GM19452 (cell line): ENCODE measurements around the gene RDM1.

Experiments used
- ATAC-seq: cut with Tn5 transposase; IDR thresholded peaks from one replicate; pipeline ENCODE4 v1.9.1; 2021; ENCODE audit not compliant: unreplicated experiment

The RDM1 gene

DNA sequence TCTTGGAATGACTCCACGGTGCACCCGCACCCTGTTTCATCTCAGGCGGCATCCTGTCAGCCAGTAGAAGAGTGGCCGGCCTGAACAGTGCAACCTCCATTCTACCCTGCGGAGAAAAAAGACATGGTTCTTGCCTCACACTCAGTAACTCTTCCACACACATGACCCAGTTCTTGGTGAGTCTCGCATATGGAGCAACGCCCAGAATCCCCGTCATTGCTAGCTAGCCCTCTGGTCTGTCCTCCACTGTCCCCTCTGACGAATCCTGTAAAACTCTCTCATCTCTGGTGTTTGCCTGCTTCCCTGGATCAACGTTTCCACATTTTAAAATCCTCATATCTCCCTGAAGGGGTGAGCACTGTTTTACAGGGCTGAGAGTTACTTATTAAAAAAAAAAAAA is 4.2 kb upstream of the RDM1 start:
- no peak for ATAC-seq

DNA sequence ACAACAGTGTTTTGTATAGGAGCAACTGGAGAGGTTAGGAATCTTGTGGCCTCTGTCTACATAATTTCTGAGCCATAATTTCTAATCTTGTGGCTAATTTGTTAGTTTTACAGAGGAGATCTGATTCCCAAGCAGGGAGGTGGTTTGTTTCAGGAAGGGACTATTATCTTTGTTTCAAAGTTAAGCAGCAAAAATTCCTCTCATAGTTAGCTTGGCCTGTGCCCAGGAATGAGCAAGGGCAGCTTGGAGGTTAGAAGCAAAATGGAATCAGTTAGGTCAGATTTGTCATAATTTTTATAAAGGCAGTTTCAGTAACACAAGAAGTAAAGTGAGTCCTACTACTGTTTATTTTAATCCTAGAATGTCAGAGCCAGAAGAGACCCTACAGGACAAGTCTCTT is 2.0 kb upstream of the RDM1 start:
- ATAC-seq = no peak

- no peak for ATAC-seq
These were observed 1.3 kb upstream of the RDM1 start for GRCh38 chr17:35931794-35932425.

DNA sequence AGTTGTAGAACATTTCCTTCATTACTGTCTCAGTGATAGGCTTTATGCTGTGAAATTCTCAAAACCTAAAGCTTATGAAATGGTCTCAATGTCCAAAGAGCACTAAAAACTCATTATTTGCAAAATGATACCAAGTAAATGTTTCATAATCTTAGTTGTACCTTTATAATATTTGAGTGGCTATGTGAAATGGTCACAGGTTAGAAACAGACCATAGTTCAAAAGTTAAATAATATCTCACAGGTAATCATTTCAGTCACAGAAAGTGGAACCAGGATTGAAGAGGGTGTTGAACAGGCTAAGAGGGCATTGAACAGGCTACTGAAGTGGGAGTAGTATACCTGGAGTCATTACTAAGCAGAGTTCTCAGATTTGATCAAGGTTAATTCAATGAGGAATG is 2.9 kb downstream of the RDM1 start:
- no peak for ATAC-seq

GRCh38 chr17:35923609-35924114 is 6.9 kb downstream of the RDM1 start:
- ATAC-seq = no peak

DNA sequence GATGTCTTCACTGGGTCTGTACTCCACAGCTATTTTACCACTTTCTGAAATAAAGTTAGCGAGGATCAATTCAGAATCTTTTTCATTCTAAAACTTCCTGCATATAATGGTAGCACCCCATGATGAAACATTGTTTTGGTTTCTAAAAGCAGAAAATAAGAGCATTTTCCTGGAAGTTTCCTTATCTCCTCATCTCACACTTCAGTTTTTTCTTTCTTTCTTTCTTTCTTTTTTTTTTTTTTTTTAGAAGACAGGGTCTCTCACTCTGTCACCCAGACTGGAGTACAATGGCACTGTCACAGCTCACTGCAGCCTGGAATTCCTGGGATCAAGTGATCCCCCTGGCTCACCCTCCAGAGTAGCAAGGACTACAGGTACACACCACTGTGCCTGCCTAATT is 10.3 kb downstream of the RDM1 start:
- no peak for ATAC-seq

GRCh38 chr17:35918665-35919064 is 11.9 kb downstream of the RDM1 start:
- no peak for ATAC-seq

DNA sequence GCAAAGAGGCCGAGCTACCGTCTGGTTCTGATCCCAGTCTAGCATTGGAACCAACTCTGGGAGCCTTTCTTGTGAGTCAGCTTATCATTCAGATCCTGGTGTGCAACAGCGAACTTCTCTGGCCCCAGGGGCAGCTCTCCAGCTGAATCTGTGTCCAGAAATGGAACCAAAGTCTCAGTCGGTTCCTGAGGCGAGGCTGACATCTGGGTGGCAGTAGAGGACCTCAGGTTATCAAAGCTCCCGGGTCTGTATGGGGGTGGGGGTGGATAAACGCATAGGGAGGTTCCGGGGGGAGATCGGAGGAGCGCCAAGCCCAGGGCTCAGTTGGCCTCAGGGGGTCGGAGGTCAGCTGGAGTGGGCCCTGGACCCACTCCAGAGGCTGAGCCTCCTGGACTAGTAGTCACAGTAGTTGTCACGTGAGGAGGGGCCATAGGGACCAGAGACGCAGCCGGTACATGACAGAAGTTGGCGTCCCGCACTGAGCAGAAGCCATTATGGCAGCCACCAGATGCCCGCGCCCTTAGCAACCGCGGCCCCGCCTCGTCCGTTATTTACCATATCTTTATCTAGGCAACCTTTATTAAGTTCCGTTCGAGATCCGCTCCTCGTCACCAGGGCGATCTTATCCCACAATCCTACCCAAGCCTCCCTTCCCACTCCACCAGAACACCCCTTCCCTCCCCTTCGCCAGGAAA is 12.9 kb downstream of the RDM1 start:
- no peak for ATAC-seq

DNA sequence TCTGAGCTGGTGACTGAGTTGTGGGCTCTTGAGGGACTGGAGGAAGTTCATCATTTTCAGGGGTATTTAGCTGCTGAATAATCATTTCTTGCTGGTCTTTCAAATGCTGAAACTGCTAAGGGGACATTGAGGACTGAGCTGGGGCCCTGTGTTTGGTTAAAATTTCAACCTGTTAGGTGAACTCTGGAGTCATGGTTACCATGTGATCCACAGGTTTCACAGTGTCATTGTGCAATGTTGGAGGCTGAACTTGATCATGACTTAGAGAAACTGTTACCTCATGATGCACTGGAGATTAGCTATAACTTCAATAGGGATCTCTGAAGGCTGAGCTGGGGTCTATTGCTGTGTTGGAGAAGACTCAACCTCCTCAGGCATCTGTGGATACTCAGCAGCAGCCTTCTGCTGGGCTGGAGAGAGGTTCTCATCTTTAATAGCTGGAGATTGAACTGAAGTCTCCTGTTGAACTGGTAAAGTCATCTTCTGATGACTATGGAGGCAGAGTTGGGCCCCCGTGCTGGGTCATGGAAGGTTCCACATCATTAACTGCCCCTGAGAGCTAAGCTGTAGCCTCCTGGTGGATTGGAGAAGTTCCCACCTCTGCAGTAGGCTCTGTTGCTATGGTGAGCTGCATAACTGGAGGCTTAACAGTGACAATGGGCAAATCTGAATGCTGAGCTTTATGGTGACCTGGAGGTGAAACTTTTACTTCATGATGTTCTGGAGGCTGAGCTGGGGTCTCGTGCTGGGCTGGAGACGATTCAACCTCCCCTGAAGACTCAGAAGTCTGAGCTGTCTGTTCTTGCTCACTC is 15.2 kb downstream of the RDM1 start:
- ATAC-seq = no peak

DNA sequence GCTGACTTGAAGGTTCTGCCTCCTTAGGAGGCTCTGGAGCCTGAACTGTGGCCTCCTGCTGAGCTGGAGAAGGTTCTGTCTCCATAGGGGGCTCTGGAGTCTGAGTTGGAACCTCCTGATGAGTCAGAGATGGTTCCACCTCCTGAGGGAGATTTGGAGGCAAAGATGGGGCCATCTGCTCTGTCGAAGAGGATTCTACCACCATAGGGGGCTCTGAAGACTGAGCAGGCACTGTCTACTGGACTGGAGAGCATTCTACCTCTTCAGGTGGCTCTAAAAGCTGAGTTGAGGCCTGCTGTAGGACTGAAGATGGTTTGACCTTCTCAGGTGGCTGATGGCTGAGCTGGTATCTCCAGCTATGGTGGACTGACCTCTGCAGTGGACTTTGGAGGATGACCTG is 16.2 kb downstream of the RDM1 start:
- no peak for ATAC-seq

DNA sequence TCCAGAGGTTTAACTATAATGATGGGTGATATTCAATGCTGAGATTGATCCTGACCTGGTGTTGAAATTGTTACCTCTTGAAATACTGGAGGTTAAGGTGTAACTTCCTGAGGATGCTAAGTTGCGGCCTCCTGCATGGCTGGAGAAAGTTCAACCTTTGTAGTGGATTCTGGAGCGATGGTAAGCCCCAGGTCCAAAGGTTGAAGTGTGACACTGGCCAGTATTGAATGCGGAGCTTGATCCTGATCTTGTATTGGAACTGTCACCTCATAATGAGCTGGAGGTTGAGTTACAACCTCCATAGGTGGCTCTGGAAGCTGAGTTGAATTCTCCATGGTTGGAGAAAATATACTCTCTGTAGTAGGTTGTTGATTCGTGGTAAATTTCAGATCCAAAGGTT is 17.0 kb downstream of the RDM1 start:
- no peak for ATAC-seq

GRCh38 chr17:35912942-35913341 is 17.6 kb downstream of the RDM1 start:
- ATAC-seq = no peak

GRCh38 chr17:35912339-35912912 is 18.1 kb downstream of the RDM1 start:
- ATAC-seq = no peak

DNA sequence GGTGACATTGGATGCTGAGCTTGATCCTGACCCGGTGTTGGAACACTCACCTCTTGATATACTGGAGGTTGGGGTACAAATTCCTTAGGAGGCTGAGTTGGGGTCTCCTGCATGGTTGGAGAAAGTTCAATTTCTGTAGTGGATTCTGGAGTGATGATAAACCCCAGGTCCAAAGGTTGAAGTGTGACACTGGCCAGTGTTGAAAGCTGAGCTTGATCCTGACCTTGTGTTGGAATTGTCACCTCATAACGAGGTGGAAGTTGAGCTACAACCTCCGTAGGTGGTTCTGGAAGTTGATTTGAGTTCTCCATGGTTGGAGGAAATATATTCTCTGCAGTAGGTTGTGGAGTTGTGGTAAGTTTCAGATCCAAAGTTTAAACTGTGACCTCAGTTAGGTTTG is 21.2 kb downstream of the RDM1 start:
- ATAC-seq = no peak

- ATAC-seq = no peak
These were observed 22.9 kb downstream of the RDM1 start for GRCh38 chr17:35907691-35908090.

- no peak for ATAC-seq
These were observed 23.5 kb downstream of the RDM1 start for GRCh38 chr17:35906926-35907637.

DNA sequence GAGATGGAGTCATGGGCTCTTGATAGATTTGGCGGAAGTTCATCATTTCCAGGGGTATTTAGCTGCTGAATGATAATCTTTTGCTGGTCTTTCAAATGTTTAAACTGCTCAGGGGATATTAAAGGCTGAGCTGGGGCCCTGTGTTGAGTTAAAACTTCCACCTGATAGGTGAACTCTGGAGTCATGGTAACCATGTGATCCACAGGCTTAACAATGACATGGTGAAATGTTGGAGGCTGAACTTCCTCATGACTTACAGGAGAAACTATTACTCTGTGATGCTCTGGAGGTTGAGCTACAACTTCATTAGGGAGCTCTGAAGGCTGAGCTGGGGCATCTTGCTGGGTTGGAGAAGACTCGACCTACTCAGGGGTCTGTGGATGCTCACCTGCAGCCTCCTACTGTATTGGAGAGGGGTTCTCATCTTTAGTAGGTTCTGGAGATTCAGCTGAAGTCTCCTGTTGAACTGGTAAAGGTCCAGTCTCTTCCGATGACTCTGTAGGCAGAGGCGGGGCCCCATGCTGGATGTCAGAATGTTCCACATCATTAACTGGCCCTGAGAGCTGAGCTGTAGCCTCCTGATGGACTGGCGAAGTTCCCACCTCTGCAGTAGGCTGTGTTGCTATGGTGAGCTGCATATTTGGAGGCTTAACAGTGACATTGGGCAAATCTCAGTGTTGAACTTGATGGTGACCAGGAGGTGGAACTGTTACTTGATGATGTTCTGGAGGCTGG is 24.2 kb downstream of the RDM1 start:
- no peak for ATAC-seq

DNA sequence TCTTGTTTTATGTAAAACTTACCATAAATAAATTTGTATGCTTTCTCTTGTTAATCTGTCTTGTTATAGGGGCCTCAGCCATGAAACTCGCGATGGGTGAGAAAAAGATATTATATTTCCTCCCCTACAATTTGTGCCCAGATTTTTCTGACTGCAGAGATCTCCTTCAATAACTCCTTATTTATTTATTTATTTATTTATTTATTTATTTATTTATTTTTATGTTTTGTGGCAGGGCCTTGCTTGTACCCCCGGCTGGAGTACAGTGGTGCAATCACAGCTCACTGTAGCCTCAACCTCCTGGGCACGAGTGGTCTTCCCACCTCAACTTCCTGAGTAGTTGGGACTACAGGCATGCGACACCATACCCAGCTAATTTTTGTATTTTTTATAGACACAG is 27.1 kb downstream of the RDM1 start:
- ATAC-seq = no peak

DNA sequence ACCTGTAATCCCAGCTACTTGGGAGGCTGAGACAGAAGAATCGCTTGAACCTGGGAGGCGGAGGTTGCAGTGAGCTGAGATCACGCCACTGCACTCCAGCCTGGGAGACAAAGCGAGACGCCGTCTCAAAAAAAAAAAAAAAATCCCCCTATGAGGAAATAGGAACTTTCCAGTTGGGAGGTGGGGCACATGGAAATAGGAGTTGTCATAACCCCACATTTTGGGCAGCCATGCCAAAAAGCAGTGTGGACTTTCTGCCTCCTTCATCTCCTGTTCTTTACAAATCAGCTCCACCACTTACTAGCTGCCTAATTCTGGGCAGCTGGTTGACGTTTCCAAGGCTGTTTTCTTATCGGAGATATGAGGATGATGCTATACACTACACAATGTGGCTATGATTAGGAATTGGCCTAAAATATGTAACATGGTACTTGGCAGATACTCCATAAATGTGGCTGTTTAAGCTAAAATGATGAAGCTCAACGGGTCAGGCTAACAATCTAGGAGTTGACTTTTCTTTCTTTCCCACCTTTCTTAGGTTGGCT is 28.9 kb downstream of the RDM1 start:
- ATAC-seq = no peak
